SIG-M5 treated with dmso at 0.1 percent for 504 hours (cell line): ENCODE data around the gene KIAA1671.
A peak's percentile ranks its signal among the peaks of the same experiment; 100 is the strongest.

Source experiments
- DNase-seq: peaks from one replicate; lab custom pipeline; 2025; ENCODE audit not compliant: unreplicated experiment; lab: John Stamatoyannopoulos, UW

Gene KIAA1671

GRCh38 chr22:25134451-25134850 is 181.9 kb downstream of the KIAA1671 start:
- no peak for DNase-seq

GRCh38 chr22:25136953-25137576 is 184.5 kb downstream of the KIAA1671 start:
- DNase-seq, result no peak

DNA sequence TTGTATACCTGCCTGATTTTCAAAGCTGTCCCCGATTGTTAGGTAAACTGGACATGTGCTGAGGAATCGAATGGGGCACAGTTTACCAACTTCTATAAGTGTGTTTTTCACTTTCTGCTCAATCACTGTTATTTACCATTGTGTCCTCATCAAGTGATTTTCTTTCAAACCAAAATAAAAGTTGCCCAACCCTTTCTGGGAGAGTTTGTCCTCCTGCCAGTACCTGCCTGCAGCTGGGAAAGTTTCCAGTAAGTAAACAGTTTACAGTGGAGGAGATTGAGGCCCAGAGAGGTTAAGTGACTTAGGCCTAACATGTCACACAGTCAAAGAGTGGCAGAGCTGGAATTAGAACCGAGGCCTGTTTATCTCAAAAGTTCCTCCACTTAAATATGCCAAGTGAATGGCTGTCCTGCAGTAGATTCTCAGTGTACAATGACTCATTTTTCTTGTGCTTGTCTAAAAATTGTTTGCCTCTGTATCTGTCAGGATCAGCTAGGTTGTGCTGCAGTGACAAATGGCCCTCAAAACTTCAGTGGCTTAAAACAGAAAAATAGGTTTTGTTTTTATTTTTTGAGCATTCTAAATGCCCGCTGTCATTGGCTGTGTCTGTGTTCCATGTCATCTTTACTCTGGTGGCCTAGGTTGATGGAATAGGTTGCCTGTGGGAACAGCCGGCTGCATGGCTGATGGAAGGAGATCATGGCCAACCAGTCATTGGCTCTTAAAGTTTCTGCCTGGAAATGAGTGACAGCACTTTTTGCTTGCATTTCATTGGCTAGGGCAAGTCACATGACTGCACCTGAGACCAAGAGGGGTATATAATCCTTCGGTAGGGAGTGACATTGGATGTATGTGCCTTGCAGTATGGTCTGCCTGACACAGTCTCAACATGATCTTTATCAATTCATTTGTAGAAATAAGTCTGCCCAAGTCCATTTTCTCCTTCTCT is 185.3 kb downstream of the KIAA1671 start:
- DNase-seq, result no peak

GRCh38 chr22:25139062-25139461 is 186.5 kb downstream of the KIAA1671 start:
- no peak for DNase-seq

DNA sequence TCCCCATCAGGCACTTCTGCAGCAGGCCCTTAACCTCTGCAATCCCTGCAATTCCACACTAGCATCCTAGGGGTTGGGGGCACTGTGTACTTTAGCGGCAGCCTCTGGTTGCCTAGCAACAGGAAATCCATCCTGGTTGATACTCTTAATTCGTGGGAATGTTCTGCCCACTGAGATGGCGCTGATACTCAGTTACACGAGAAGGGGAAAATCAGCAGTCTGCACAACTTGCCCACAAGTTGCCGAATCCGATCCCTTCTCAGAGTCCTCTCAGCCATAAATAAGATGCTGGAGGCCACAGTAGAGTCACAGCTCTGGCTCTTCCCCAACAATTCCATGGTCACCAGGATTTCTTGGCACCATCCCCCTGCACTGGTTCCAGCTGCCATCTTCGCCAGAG is 189.6 kb downstream of the KIAA1671 start:
- DNase-seq, result no peak

DNA sequence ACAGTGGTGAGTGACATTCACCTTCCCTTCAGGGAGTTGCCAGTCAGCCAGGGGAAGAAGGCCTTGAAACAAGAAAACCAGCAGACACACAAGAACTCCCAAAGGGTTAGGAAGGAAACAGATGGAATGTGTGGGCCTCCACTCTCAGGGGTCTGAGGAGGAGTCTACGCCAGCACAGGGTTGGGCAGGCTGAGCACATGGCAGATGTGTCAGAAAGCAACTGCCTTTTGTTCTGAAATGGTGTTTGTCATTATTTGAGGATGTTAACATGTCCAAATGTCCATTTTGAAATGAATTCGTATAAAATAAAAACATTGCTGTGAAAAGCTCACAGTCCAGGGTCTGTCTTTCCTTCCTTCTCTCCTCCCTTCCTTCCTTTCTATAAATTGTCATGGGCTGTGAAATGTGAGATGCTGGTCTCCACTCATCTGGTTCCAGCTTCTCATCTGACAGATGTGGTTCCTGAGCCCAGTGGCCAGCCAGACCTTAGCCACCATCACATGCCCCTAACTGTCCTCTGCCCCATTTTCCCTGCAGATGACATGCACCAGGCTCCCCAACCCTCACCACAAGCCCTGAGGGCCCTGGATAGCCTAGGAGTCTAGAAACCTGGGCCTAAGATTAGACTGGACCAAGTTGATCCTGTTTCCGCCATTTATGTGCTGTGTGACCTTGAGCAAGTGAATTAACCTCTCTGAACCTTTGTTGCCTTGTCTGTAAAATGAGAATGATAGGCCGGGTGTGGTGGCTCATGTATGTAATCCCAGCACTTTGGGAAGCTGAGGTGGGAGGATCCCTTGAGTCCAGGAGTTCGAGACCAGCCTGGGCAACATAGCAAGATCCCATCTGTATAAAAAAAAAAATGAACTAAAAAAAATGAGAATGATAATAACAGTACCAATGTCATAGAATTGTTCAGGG is 190.9 kb downstream of the KIAA1671 start:
- no peak for DNase-seq

- DNase-seq, result no peak
Observed at GRCh38 chr22:25144522-25144921, 192.0 kb downstream of the KIAA1671 start.

DNA sequence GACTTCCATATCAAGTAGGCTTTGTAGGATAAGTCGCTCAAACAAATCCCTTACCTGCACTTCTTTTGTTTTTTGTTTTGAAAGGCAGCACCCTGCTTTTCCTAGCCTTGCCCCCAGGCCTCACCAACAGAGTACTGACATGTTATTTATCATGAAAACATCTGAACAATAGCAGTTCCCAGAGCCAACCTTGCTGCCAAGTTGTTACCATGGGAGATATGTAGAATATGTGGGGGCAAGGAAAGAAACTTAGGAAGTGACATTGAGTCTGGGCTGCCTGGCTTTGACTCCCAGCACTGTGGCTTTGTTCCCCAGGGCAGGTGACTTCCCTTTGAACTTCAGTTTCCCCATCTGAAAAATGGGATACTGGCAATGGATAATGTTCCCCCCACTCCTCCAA is 193.8 kb downstream of the KIAA1671 start:
- no peak for DNase-seq

DNA sequence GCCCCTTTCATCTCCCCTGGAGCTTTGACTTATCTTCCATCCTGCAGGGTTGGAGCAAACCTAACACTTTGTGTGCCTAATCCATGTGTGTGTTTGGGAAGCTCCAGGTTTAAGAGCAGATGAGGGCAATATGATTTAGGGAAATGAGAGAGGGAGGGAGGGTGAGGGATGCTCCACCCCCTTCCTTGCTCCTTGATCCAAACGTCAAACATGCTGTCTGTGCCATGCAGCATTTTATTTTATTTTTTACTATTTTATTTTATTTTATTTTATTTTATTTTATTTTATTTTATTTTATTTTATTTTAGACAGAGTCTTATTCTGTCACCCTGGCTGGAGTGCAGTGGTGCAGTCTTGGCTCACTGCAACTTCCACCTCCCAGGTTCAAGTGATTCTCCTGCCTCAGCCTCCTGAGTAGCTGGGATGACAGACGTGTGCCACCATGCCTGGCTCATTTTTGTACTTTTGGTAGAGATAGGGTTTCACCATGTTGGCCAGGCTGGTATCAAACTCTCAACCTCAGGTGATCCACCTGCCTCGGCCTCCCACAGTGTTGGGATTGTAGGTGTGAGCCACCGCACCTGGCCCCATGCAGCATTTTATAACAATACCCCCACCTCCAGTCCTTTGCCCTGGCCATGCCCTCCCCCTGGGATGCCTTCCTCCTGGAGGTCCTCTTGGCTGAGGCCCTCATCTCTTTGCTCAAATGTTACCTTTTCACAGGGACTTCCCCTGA is 194.6 kb downstream of the KIAA1671 start:
- no peak for DNase-seq

DNA sequence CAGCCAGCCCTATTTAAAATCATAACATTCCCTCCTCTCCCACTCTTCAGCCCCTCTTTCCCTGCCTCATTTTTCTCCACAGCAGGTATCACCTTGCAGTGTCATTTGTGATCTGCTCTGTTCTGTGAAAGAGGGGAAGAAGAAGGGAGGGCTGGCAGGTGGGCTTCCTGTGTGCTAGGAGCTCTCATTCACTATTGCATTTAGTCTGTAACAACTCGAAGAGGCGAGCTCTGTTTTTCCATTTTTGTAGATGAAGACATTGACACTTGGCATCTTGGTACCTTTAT is 195.1 kb downstream of the KIAA1671 start:
- DNase-seq, result no peak

DNA sequence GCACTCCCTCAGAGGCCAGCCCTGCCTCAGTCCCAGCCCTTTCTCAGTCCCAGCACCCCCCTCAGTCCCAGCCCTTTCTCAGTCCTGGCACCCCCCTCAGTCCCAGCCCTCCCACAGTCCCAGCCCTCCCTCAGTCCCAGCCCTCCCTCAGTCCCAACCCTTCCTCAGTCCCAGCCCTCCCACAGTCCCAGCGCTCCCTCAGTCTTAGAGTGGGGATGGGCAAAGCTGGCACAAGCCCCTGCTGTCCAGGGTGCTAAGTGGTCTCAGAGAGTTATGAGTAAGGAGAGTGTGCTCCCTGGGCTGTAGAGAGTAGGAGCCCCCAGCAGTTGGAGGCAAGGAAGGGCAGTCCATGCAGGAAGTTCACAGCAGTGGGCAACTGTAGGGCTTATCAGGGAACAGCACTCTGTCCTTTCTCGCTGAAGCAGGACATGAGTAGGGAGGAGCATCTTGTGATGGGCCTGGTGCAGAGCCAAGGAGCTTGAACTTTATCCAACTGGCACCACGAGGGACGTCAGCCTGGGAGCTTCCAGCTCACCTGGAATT is 195.7 kb downstream of the KIAA1671 start:
- no peak for DNase-seq

- DNase-seq, result no peak
Observed at GRCh38 chr22:25149014-25149413, 196.5 kb downstream of the KIAA1671 start.

DNA sequence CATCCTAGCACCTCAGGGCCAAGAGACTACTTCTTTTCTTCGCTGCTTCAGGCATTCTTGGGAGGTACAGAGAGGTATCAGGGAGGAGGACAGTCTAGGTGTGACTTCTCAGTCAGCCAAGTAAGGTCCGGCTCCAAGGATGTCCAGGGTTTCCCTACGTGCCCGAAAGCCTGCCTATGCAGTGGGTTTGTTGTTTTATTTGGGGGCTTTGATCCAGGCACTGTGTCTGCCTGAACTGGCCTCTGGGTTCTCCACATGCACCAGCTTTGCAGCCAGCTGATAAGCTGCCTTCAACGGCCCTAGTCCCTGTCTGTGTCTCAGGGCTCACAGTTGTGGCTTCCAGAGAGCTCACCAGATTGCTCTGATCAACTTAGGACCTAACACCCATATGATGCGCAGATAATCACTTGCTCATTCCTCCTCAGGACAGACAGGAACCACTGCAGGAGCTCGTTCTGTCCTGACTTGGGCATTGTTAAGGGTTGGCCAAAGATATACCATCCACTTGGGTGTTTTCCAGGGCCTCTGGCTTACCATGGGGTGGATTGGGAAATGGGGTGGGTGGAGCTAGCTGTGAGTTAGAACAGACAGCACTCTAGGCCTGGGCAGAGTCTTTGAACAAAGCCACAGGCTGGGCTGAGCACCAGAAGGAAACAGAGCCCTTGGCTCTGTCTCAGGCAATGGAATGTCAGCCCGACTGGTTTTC is 201.6 kb downstream of the KIAA1671 start:
- DNase-seq, result peak; percentile 4

GRCh38 chr22:25154667-25154999 is 202.1 kb downstream of the KIAA1671 start:
- DNase-seq, result no peak

DNA sequence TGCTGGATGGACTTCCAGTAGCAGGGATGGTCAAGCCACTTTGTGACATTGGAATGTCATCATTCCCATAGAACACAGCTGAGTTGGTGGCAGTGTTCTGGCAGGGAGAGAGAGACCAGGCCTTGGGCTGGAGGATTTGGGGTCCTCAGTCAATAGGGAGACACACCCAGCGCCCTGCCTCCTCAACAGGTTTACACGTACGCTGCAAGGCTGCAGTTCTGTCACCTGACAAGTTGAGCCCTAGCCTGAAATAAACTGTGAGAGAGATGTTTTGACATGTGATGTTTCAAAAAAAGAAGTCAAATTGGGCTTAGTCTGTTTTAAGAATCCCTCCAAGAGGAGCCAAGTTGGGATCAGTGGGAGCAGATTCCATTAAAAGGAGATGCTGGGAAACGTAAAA is 204.2 kb downstream of the KIAA1671 start:
- no peak for DNase-seq

DNA sequence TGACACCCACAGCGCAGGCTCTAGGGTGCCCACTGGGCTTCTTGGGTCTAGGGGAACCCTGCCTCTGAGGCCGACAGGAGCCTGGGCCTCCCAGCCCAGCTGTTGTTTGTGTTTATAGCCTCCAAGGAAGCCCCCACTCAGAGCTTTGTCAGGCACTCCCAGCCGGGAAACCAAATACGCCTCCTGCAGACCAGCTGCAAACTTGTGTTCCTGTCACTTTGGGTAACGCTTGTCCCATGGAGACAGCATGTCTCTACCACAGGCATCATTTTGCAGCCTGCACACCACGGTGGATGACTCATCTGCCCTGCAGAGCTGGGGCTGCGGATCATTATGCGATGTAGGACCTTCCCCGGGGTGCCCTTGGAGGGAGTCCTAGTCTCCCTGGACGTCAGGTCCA is 206.5 kb downstream of the KIAA1671 start:
- no peak for DNase-seq

DNA sequence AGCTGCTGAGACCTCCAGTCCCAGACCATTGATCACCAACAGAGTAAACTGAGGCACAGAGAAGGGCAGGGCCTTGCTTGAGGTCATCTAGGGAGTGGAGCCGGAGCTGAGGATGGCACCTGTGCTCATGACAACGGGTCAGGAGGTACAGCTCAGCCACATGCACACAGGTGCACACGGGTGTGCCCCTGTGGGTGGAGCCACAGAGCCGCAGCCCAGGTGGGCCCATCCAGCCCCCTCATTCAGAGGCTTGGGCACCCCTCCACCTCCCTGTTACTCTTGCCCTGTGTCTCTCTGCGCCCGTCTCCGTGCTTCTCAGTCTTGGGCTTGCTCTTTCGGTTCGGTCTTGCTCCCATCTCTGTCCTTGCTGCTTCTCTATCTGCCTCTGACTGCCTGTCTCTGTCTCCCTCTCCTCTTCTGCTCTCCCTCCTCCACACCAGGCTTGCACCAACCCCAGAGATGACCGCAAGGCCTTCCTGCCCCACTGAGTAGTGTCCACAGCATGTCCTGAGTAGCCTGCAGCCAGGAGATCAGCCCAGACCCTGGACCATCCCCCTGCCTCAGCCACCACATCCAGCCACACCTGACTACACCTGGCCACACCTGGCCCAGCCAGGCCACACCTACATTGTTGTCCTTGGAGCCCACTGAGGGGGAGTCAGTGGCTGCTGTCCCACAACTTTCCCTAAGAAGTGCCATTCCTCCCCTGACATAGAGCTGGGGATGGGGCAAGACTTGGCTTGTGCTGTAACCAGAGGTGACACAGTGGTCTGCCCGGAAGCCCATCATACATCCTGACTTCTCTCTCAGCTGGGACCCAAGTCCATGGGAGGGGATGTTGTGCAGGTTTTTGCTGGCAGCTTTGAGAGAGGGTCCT is 207.8 kb downstream of the KIAA1671 start:
- DNase-seq, result no peak

GRCh38 chr22:25161017-25161915 is 208.8 kb downstream of the KIAA1671 start:
- DNase-seq, result no peak
